Panc1 (cell line): ENCODE data around the gene FGGY. TPM values are rescaled to one million over a fixed set of nuclear protein-coding genes. Genes with fewer than 3 reads are reported as not detected.

Source experiments
- ATAC-seq: fragments of 200-7000 bp; cut with Tn5 transposase; 2 replicates; pipeline ENCODE4 v1.9.1; 2020; ENCODE audit warnings: mild to moderate bottlenecking, moderate library complexity
- BruUV-seq: library from RNA; stranded (reverse); fragments of 400-500 nt; replicated peaks from 2 replicates; lab custom pipeline; 2021; lab: Mats Ljungman, UMichigan
- CTCF ChIA-PET: fragments of 300-600 bp; sonication (Branson Sonifier 250); formaldehyde crosslinking; loops from one replicate; lab custom pipeline; 2022; ENCODE audit warnings: antibody characterized with exemption; lab: Charles Lee
- POLR2A ChIA-PET: fragments of 300-600 bp; sonication (Branson Sonifier 250); formaldehyde crosslinking; loops from one replicate; lab custom pipeline; 2022; ENCODE audit warnings: antibody characterized with exemption; lab: Charles Lee
- DNase-seq: peaks from one replicate; pipeline ENCODE4 v3.0.0-alpha.2; 2010; ENCODE audit warnings: low read depth, low spot score
- H3K27ac ChIP-seq: 2 replicates; pipeline ENCODE4 v1.5.1; 2011; ENCODE audit warnings: mild to moderate bottlenecking, low read length, inconsistent platforms
- H3K27me3 ChIP-seq: fragments of 200-500 bp; sonication (Bioruptor generic); 2 replicates; pipeline ENCODE4 v1.6.0; 2014; ENCODE audit warnings: low read length, inconsistent platforms; ENCODE audit not compliant: control insufficient read depth, insufficient read depth
- H3K36me3 ChIP-seq: fragments of 200-500 bp; sonication (Bioruptor generic); 2 replicates; pipeline ENCODE4 v1.5.1; 2014; ENCODE audit warnings: inconsistent platforms, mild to moderate bottlenecking, low read length, moderate library complexity; ENCODE audit not compliant: control insufficient read depth, insufficient read depth
- H3K4me1 ChIP-seq: 2 replicates; pipeline ENCODE4 v1.5.1; 2011; ENCODE audit warnings: inconsistent platforms, mild to moderate bottlenecking, low read length, moderate library complexity; ENCODE audit not compliant: control insufficient read depth, insufficient read depth
- H3K4me3 ChIP-seq, 2 experiments: 2 replicates each; pipeline ENCODE4 v1.5.1; 2011 to 2012; ENCODE audit warnings: low read depth in 2 of 2, low read length in 2 of 2, mild to moderate bottlenecking in 2 of 2, inconsistent platforms in 1 of 2, moderate library complexity in 1 of 2
- H3K9me3 ChIP-seq: fragments of 200-500 bp; sonication (Bioruptor generic); 2 replicates; pipeline ENCODE4 v1.5.1; 2014; ENCODE audit warnings: low read depth, mild to moderate bottlenecking, inconsistent platforms, low read length, moderate library complexity; ENCODE audit not compliant: control insufficient read depth, insufficient read depth
- POLR2AphosphoS5 ChIP-seq: IDR thresholded peaks from 2 replicates; pipeline ENCODE4 v1.6.1; 2012; ENCODE audit warnings: mild to moderate bottlenecking, low read depth, low read length, moderate library complexity
- SIN3A ChIP-seq: IDR thresholded peaks from 2 replicates; pipeline ENCODE4 v1.6.1; 2012; ENCODE audit warnings: low read depth, mild to moderate bottlenecking, low read length, moderate library complexity, borderline replicate concordance; ENCODE audit not compliant: insufficient read depth
- TCF7L2 ChIP-seq: IDR thresholded peaks from 2 replicates; pipeline ENCODE4 v1.6.1; 2011; ENCODE audit warnings: mild to moderate bottlenecking, low read depth, low read length, inconsistent platforms
- in situ Hi-C: cut with HindIII; loops from 2 replicates; pipeline ENCODE4 v1.10.0; 2016; ENCODE audit warnings: low sequenced_read_pairs, low pct_unique_long_range_greater_than_20kb
- intact Hi-C: fragments of 100-400 bp; cut with micrococcal nuclease; formaldehyde crosslinking; loops from one replicate; pipeline ENCODE4 v1.10.0; 2022; ENCODE audit not compliant: unreplicated experiment
- total RNA-seq: library from RNA; stranded (reverse); gene quantifications from one replicate; pipeline ENCODE4 v1.2.1, GENCODE V29; 2021; ENCODE audit not compliant: unreplicated experiment
- TF ChIP-seq, protein P1 (sequence below): fragments of 450-650 bp; IDR thresholded peaks from 2 replicates; pipeline ENCODE4 v1.5.1; 2017; ENCODE audit warnings: mild to moderate bottlenecking
- TF ChIP-seq, protein P2 (sequence below), 2 experiments: IDR thresholded peaks; 2 replicates each; pipeline ENCODE4 v1.6.1; 2011 to 2012; ENCODE audit warnings: low read depth in 2 of 2, control low read depth in 1 of 2, low read length in 1 of 2, mild to moderate bottlenecking in 1 of 2, moderate library complexity in 1 of 2; ENCODE audit not compliant: insufficient read depth in 1 of 2

FGGY gene
- total RNA-seq, 1 experiment from 2014 or later = 15.5 TPM

DNA sequence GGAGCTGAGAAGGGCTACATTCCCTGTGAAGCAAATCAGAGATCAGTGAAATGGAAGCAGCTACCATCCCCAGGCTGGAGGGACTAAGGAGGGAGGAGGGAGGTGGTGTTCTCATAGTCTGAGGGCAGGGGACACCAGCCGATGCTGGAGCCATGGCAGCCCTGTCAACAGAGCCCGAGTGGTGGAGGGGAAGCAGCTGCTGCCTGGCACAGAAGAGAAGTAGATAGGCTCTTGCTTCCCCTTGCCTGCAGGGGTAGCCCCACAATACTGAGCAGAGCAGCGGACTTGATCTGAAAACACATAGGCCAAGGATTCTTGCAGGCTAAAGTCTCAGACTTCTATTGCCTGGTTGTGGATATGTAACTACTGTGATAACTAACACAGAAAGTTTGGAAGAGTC lies 255.1 kb downstream of the FGGY start:
- intact Hi-C loops = no loop called here
- DNase-seq = no peak
- in situ Hi-C loops = no loop called here
- ChIA-PET POLR2A (no interaction called here), CTCF (no interaction called here)
- Histone ChIP-seq H3K9me3 (no peaks in the 10 kb centered on the region), H3K4me3 (no peak overlapping the region), H3K36me3 (no peaks in the 10 kb centered on the region), H3K27ac (no peak overlapping the region), H3K4me1 (no peaks in the 10 kb centered on the region), H3K27me3 (no peaks in the 10 kb centered on the region)
- BruUV-seq = no TSS peak
- no peak for TF ChIP-seq TCF7L2
- TF ChIP-seq, protein P1, sequence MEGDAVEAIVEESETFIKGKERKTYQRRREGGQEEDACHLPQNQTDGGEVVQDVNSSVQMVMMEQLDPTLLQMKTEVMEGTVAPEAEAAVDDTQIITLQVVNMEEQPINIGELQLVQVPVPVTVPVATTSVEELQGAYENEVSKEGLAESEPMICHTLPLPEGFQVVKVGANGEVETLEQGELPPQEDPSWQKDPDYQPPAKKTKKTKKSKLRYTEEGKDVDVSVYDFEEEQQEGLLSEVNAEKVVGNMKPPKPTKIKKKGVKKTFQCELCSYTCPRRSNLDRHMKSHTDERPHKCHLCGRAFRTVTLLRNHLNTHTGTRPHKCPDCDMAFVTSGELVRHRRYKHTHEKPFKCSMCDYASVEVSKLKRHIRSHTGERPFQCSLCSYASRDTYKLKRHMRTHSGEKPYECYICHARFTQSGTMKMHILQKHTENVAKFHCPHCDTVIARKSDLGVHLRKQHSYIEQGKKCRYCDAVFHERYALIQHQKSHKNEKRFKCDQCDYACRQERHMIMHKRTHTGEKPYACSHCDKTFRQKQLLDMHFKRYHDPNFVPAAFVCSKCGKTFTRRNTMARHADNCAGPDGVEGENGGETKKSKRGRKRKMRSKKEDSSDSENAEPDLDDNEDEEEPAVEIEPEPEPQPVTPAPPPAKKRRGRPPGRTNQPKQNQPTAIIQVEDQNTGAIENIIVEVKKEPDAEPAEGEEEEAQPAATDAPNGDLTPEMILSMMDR = no peak
- TF ChIP-seq SIN3A = no peak
- TF ChIP-seq, protein P2, sequence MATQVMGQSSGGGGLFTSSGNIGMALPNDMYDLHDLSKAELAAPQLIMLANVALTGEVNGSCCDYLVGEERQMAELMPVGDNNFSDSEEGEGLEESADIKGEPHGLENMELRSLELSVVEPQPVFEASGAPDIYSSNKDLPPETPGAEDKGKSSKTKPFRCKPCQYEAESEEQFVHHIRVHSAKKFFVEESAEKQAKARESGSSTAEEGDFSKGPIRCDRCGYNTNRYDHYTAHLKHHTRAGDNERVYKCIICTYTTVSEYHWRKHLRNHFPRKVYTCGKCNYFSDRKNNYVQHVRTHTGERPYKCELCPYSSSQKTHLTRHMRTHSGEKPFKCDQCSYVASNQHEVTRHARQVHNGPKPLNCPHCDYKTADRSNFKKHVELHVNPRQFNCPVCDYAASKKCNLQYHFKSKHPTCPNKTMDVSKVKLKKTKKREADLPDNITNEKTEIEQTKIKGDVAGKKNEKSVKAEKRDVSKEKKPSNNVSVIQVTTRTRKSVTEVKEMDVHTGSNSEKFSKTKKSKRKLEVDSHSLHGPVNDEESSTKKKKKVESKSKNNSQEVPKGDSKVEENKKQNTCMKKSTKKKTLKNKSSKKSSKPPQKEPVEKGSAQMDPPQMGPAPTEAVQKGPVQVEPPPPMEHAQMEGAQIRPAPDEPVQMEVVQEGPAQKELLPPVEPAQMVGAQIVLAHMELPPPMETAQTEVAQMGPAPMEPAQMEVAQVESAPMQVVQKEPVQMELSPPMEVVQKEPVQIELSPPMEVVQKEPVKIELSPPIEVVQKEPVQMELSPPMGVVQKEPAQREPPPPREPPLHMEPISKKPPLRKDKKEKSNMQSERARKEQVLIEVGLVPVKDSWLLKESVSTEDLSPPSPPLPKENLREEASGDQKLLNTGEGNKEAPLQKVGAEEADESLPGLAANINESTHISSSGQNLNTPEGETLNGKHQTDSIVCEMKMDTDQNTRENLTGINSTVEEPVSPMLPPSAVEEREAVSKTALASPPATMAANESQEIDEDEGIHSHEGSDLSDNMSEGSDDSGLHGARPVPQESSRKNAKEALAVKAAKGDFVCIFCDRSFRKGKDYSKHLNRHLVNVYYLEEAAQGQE (IDR thresholded peaks at IDR 0.05; ENCODE audit: insufficient read depth in 1 of 2, low read depth in 2 of 2, low read length in 1 of 2) = no peak
- TF ChIP-seq POLR2AphosphoS5 = no peak
- ATAC-seq = no peak

DNA sequence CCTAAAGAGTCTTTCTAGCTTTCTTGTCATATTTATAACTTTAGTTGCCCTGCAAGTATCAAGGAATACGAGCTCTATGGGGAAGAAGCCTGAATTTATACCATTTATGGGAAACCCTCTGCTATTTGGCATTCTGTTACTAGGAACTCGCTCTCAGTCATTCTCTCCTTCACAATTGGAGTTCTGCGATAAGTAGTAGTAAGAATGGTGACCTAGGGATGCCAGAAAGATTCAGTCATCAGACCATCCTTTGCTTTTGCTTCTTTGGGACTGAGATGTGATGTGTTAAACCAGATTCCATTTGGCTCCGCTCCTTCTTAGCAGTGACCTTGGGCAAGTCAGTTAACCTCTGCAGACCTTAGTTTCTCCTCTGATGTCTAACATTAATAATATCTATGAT lies 256.5 kb downstream of the FGGY start:
- no TSS peak for BruUV-seq
- no peaks in the 10 kb centered on the region for H3K36me3 ChIP-seq
- TF ChIP-seq, protein P2 (IDR thresholded peaks at IDR 0.05; ENCODE audit: insufficient read depth in 1 of 2, low read depth in 2 of 2, low read length in 1 of 2) = no peak
- TF ChIP-seq POLR2AphosphoS5 (no peak), TCF7L2 (no peak), SIN3A (no peak)
- TF ChIP-seq, protein P1 = no peak
- no peaks in the 10 kb centered on the region for H3K27me3 ChIP-seq
- ATAC-seq (no peak), DNase-seq (no peak)
- no peak overlapping the region for H3K4me3 ChIP-seq
- POLR2A ChIA-PET = interaction anchor here (0.6 kb wide), 1 partner anchor 113 kb away, joined by 5 read pairs; no protein-coding TSS in a partner anchor
- in situ Hi-C loops = no loop called here
- intact Hi-C loops = no loop called here
- peaks cover 7% of the 10 kb centered on the region; the same call in 1 of the 2 replicates for H3K9me3 ChIP-seq
- CTCF ChIA-PET = no interaction called here
- no peak overlapping the region for H3K27ac ChIP-seq
- H3K4me1 ChIP-seq = no peaks in the 10 kb centered on the region
